ENCODE measurements around the gene LDLRAD3.
A peak's percentile ranks its signal among the peaks of the same experiment; 100 is the strongest.

Gene LDLRAD3

DNA sequence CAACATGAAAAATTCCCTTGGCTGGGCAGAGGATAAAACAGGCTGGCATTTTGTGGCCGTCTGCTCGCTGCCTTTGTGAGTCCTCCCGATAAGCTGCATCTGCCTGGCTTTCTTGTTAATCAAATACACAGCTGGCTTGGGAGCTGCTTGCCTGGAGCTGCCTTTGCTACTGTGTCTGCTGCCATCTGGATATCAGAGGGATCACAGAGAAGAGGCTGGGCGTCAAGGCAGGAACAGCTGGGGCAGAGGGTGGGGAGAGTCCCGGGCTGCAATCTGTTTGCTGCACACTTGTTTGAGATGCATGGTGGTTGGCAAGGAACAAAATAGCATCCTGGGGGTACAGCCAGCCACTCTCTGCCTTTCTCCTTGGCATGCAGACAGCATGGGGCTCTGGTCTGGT, 309.4 kb downstream of the LDLRAD3 start:
- DNase-seq = peak; percentile 96

- DNase-seq = no peak
Measured at GRCh38 chr11:36254713-36255112, 310.9 kb downstream of the LDLRAD3 start.

- DNase-seq = no peak
Measured at GRCh38 chr11:36257351-36257750, 313.5 kb downstream of the LDLRAD3 start.

DNA sequence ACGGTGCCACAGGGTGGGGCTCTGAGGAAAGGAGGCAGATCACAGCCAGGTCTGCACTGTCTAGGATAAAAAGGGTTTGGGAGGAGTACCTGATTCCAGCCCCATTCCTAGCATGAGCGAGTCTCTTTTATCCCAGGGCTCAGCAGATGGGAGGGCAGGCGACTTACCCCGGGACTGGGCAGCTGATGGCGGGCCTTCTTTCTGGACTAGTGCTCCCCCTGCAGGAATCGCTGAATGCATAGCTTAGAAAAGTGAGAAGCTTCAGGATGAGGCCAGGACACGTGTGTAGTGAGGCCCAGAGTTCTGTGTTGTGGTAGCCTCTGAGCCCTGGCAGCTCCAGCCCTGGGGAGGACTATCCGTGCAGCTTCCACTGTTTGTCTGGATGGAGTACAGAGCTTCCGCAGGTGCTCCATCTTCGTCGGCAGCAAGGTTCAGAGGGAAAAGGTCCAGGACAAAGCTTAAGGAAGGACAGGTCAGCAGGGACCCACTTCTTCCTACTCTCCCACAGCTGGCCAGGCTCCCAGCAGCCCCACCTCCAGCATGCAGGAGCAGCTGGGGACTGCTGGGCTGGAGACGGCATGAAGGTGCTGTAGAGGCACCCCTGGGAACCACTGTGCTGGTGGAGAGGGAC, 315.0 kb downstream of the LDLRAD3 start:
- DNase-seq = peak; percentile 84

- no peak for DNase-seq
Measured at GRCh38 chr11:36261094-36261493, 317.2 kb downstream of the LDLRAD3 start.

GRCh38 chr11:36264011-36264972, 320.4 kb downstream of the LDLRAD3 start:
- DNase-seq = no peak

DNA sequence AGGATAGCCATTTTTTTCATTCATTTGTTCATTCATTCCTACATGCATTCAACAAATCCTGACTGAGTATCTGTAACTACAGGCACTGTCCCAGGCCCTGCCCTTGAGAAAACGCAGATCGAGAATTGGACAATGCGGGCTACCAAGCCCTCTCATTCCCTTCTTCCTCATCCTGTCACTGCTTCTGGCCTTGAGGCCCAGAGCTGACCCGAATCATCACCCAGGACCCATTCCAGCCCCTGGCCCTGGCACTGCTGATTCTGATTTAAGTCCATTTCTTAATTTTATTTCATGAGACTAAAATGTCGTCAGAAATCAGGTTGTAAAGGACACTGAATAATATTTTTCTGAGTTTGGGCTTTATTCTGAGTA, 321.1 kb downstream of the LDLRAD3 start:
- DNase-seq = no peak

DNA sequence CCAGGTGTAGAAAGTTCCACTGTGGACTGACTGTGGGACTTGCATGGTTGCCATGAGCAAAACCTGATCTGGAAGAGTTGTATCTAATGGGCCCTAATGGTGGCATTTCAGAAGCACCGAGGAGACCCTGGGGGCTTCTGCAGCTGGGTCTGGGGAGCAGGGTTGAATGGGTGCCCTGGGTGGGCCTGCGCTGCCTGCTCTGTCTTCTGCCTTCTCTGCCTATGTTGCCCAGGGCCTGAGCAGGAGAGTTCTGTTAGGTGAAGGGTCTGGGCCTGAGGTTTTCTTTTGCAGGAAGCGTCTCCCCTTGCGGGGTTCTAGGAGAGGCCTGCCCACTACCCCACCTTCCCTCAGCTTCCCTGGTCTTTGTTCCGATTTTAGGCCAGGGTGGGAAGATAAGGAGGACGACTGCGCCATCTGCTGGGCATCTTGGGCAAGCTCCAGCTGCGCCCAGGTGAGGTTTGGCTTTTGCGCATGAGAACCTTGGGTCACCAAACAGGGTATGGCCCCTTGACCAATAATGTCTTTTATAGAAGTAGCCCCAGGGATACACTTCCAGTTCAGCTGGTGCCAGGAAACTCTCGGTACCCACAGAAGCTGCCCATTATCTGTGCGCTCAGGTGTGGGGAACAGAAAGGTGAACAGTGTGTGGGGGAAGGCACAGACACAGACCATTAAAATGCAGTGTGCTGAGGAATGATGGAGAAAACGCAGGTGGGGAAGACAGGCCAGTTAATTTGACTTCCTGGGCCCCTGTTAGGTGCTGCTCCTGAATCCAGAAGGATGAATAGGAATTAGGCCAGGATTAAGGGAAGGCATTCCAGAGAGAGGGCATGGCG, 322.1 kb downstream of the LDLRAD3 start:
- DNase-seq = peak; percentile 29

- no peak for DNase-seq
Measured at GRCh38 chr11:36266767-36267166, 322.9 kb downstream of the LDLRAD3 start.

DNA sequence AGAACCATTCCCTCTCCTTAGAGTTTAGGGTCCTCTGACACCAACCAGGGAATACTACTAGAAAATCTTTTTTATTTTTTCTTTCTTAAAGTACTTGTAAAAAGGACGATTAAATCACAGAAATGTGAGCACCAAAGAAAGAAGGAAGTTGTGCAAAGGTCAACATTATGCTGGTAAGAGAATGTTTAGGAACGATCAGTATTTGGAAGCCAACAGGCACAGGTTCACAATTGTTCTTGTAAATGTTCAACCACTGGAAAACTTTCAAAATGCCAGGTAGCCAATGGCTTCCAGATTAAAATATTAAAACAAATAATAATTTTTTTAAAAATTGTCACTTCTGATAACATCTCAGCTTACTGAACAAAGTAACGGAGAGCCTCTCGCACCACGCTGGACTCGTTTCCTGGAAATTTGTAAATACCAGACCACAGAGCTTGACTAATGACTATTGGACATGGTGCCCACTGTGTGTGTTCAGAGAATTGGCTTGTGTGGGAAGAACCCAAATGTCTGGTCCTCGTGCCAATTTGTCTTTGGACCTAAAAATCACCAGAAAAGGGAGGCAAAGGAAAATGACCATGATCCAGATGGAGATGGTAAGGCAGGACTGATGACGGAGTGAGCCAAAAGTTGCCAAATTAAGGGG, 324.6 kb downstream of the LDLRAD3 start:
- no peak for DNase-seq

DNA sequence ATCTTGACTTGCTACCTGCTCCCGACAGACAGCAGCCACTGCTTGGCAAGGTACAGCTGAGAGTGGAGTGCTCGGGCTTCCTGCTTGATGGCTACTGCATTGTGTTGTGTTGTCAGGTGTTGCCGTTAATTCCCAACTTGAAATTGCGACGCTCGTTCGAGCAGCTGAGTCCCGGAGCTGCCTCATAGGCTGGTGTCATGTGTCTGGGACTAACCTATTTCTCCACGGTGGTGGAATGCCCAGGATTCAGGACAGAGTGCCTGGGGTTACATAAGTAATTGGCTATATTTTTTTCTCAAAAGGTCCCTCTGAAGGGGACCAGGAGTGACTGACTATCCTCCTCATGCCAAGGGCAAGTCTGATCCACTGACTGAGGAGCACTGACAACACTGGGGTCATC, 326.8 kb downstream of the LDLRAD3 start:
- DNase-seq = no peak

GRCh38 chr11:36271794-36272407, 328.0 kb downstream of the LDLRAD3 start:
- DNase-seq = no peak

GRCh38 chr11:36273110-36273509, 329.2 kb downstream of the LDLRAD3 start:
- no peak for DNase-seq

GRCh38 chr11:36274414-36274813, 330.6 kb downstream of the LDLRAD3 start:
- no peak for DNase-seq

- no peak for DNase-seq
Measured at GRCh38 chr11:36278531-36279282, 334.8 kb downstream of the LDLRAD3 start.

- DNase-seq = no peak
Measured at GRCh38 chr11:36280531-36280930, 336.7 kb downstream of the LDLRAD3 start.
